GM21717 (cell line): ENCODE data around the gene TMTC4.
"Not testable (repeated sequence)": the region's sequence is repeated elsewhere in the genome, so short reads cannot be mapped to it uniquely, and the experiment has no call there.

Experiments
- ATAC-seq: cut with Tn5 transposase; IDR thresholded peaks from one replicate; pipeline ENCODE4 v1.9.1; 2021; ENCODE audit warnings: mild to moderate bottlenecking, moderate library complexity; ENCODE audit not compliant: unreplicated experiment

The TMTC4 gene

DNA sequence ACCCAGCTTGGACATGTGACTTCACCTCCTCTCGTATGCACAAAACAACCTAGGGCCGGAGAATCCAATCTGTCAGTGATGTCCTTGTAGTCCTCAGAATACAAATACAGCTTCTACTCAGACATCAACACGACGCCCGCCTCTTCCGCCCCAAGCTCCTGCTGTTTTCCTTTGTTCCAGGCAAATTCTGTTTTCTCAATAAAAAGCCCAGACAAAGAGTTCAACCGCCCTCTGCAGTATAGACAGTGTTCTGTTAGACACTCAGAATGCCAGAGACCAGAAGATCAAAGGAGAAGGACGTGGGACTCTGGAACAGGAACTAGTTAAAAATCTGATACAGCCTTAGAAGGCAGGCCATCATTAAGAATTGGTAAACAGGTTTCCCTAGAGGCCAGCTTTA lies 44.0 kb downstream of the TMTC4 start:
- ATAC-seq = no peak

DNA sequence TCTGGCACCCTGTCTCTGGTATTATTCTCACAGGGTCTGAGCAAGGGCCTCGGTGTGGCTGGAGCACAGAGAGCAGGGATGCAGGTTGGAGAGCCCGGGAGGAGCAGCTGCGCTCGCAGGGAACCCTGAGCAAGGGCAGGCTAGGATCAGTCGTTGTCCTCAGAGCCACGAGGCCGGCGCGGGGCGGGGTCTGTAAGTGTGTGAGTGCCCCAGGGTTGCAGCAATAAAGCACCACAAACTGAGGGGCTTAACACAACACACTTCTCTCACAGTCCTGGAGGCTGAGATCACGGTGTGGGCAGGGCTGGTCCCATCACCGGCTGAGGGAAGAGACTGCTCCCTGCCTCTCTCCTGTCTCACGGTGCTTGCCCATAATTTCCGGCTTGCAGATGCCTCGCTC lies 47.5 kb downstream of the TMTC4 start:
- no peak for ATAC-seq

DNA sequence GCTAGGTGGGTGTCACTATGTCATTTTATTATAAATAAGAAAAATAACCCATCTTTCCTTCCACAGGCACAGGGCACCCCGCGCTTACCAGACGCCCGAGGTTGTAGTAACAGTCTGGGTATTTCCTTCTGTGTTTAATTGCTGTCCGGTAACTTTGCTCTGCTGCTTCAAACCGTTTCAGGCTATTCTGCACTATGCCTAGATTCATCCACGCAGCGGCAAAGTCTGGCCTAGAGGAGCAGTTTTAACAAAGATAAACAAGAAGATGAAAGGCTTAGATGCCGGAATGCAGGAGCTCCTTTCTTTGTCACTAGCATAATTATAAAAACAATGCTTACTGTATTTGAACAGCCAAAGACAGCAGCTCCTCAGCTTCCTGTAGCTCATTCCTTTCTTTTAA lies 49.1 kb downstream of the TMTC4 start:
- ATAC-seq = no peak

DNA sequence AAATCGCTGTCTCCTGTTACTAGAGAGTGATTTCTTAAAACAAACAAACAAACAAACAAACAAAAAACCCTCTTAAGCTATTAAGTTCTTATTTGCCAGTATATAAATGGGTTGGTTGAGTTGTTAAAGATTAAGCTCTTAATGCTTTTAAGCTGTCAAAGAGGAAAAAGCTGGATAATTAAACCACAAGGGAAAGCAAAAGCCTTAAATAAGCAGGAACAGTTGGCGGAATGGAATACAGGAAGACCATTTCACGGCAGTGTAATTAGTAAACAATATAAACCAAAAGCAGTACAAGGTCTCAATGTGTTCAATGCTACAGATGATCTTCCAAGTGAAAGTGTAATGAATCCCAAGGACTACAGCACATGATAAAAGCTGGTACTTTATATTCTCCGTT lies 53.8 kb downstream of the TMTC4 start:
- ATAC-seq = no peak

DNA sequence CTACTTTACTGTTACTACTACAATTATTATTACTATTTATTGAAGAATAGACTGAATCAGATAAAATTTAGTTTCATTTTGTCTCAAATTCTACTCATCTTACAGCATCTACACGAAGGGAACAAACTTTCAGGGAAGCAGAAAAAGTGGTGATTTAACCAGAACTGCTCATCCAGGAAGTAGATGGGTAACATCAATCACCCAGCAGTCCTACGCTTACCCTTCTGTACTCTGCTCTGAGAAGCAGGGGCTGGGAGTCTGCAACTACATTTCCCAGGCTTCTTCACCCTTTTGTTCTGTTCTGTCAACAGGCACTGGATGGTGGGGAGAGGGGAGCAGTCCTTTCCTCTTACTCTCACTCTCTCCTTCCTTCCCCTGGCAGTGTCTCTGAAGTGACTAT lies 54.7 kb downstream of the TMTC4 start:
- ATAC-seq = no peak

DNA sequence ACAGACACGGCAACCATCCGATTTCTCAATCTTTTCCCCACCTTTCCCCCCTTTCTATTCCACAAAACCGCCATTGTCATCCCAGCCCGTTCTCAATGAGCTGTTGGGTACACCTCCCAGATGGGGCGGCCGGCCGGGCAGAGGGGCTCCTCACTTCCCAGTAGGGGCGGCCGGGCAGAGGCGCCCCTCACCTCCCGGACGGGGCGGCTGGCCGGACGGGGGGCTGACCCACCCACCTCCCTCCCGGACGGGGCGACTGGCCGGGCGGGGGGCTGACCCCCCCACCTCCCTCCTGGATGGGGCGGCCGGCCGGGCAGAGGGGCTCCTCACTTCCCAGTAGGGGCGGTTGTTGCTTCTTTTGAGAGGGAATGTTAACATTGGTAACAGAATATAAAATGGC lies 55.7 kb downstream of the TMTC4 start:
- not testable (repeated sequence) for ATAC-seq

DNA sequence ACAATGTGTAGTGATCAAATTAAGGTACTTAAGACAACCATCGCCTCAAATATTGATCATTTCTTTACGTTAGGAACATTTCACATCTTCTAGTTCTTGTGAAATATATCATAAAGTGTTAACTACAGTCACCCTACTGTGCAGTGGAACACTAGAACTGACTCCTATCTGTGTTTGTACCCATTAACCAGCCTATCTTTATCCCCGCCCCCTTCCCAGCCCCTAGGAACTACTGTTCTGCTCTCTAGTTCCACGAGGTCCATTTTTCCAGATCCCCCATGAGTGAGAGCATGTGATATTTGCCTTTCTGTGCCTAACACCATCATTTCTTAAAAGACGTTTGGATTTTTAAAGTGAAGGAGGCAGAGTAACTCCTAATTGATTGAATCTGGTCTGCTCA lies 61.6 kb downstream of the TMTC4 start:
- no peak for ATAC-seq

DNA sequence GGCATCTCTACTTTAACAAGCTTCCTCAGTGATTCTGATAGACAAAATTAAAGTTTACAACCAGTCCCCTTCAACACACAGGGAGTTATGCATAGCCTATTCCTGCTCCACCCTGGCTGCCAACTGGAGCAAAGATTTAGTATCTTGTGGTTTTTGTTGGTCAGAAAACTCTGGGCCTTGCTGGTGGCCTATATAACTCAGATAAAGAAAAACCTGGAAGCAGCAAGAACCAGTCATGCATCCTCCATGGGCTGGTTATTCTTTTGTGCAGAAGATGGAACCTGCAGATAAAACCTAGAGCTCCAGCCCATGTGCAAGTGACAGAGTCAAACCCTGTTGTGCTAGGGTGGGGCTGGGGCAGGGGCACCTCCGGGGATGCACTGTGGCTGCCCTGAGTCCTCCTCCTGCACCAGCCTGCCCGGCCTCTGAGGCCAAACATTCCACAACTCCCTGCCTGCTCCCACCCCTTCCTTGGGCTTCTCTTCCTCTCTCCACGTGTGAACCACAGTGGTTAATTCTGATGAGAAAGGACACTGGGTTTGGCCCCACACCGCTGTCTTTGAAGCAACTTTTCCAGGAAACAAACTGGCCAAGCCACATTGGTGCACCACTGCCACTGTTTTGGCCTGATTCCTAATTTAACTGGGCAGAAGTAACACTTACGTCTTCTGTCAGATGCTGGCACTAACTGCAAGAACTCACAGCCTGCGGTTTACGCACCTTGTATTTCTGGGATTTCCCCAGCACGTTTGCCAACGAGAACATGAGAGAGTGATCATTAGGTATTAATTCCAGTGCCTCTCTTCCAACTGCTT lies 62.7 kb downstream of the TMTC4 start:
- ATAC-seq = no peak

DNA sequence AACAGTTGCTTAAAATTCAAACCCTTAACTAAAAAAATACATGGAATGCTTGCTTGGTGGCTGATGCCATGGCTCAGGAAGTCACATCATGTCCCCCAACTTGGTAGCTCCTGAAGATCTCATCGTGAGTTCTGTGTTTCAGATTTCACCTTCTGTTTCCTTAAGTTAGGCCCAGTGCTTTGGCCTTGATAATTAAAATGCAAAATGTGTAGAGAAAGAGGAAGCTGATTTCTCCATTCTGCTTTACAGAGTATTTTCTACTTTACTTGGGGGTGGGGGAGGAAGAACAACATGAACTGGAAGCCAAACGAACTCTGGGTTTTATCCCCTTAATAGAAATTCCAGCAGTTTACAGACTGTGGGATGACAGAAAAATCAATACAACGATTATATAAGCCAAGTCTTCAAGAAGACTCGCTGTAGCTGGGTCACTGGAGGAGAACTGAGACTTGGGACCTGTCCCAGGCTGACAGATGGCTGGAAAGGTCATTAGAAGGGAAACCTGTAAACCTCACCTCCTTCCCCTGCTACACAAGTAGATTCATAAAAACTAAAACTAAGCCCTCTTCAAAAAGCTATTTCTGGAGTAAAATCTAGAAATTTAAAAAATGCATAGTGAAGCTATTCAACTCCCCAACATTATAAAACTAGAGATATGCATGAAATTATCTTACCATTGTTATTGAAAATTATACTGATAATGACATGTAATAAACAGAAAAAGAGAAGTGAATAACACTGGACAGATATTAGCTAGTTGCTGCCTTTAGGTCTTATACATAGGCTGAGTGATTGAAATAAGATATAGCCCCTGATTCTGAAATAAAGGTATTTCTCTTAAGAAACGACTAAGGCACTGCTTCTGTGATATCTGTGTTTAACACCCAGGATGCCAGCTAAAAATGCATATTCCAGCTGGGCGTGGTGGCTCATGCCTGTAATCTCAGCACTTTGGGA lies 63.9 kb downstream of the TMTC4 start:
- peak; percentile 49 for ATAC-seq

DNA sequence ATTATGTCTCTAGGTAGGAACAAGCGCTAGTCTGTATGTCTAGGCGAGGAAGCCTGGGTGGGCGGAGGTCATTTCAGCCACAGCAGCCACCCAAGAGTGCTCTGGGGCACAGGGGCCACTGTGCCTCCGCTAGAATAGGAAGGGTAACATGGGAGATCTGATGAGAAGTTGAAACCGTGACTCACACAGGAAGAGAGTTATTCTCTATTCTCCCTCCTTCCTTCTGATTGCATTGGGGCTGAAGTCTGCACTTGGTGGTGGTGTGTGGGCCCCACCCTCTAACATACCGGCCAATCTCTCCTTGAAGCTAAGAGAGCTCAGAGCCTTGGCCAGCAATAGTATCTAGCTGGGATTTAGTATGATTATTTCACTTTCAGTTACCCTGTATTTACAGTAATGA lies 65.7 kb downstream of the TMTC4 start:
- ATAC-seq = peak; percentile 81

DNA sequence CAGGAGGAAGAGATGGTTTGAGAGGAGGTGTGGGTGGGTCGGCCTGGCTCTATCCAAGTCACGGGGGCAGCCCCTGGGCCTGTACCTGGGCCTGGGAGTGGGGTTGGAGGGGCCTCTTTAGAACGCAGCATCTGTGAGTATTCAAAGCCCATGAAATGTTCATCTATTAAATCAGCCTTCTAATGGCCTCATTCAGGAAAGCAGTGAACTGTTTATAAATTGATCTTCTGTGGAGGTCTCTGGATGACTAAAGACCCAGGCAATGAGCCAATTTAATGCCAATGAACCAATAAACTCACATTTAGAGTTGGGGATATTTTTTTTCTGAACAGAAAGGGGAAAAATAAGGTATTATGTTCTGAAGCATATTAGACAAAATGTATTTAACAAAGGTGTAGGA lies 66.1 kb downstream of the TMTC4 start:
- no peak for ATAC-seq

DNA sequence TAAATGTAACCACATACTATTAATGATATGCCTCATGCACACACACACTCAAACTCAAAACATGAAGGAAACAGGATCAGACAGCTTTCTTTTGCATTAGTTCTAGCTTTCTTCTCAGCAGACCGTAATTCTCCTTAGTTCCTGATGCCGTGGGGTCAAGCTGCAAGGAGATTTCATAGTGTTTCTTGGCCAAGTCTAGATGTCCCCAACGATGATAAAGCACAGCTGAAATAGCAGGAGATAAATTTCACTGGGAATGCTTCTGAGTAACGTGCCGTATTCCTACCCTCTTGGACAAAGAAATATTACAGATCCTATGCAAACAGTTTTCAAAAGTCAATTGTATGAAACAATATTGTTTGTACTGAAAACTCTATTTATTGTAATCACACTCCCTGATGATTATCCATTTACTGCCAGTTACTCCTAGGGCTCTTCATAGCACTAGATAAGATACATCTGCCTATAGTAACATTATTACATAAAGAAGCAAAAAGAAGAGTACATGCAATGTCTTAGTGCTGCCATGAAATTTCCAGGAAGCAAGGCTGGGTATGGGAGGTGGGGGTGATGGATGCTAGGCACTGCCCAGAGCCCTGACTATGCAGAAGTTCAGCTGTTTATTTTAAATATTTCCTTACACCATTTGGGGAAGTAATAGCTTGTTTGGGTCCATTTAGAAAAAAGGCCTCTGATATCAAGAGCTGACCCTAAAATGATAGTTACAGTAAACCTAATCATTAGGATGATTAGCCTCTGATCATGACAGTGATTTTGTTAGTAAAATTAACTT lies 69.5 kb downstream of the TMTC4 start:
- no peak for ATAC-seq

DNA sequence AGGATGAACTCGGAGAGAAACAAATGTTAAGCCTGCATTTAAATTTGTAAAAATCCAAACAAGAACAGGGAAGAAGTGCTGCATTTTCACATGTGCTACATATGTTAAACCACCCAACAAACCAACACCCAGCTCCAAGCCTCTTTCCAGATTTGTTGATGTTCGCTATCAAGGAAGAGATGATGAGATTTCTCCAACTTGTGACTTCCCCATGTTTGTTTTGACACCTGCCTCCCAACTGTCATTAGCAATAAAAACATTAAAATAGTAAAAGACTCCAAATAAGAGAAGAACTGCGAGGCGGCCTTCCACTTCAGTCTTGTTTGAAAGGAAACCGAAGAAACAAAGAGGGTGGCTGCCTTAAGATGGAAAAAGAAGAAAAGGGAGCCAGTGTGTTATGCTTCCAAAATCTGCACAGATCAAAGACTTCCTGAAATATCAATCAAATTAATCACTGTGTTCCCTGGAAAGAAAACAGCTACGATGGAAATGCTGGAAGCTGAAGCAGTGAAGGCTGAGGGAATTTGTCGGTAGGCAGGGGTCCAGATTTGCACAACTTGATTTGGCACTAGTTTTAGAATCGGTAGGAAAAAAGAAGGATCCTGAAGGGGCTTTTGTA lies 72.0 kb downstream of the TMTC4 start:
- ATAC-seq = no peak

DNA sequence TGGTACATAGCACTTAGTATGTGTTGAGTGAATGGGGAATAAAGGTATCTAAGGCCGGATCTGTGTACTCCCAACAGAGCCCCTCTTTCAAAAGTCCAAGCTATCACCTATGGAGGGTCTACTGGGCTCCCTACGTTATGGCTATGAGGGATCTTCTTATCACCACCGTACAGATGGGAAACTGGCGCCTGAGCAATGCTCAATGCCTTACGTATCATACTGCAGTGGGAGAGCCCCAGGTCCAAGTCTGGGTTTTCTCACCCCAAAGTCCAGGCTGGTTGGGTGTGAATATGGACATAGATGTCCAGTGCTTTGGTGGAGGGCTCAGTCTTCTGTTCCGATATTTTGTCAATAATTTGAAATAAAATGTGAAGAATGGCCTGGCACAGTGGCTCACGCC lies 72.9 kb downstream of the TMTC4 start:
- no peak for ATAC-seq

DNA sequence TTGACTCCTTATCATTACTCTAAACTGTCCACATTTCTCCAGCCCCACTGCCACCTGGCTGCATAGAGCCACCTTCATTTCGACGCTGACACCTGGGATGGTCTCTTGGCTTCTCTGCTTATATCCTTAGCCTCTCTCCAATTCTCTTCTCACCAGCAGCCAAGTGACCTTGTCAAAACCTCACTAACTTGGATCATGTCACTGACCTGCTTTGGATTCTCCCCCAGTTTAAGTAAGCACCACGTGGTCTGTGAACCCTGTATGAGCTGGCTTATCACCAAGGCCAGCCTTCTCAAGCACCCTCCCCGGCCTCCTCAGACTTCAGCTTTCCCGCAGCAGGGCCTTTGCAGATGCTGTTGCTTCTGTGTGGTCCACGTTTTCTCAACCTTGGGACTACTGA lies 73.7 kb downstream of the TMTC4 start:
- ATAC-seq = no peak

DNA sequence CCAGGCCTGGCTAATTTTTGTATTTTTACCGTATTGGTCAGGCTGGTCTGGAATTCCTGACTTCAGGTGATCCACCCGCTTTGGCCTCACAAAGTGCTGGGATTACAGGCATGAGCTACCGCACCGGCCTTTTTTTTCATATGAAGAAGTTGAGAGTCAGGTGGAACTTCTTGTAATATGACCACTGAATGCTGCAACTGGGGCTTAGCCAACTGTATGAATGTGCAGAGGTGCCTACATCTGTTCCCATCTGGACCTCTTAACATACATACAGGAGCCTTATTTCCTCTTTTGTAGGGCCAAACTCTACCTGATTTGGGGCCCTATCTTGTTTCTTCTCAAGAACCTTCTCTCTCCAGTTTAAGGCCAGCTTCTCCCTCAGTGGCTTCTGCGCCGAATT lies 74.1 kb downstream of the TMTC4 start:
- ATAC-seq = no peak

DNA sequence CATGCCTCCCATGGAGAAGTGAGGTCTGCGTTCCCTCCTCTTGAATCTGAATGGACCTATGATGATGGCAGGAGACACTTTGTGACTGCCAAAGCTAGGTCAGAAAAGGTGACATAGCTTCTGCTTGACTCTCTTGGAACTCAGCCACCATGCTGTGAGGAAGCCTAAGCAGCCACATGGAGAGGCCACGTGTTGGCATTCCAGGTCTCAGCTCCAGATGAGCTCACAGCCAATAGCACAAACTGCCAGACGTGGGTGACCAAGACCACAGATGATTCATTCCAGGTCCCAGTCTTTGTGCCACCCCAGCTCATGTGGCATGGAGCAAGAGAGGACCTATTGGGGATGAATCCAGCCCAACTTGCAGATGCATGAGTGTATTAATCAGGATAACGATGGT lies 77.3 kb downstream of the TMTC4 start:
- no peak for ATAC-seq

DNA sequence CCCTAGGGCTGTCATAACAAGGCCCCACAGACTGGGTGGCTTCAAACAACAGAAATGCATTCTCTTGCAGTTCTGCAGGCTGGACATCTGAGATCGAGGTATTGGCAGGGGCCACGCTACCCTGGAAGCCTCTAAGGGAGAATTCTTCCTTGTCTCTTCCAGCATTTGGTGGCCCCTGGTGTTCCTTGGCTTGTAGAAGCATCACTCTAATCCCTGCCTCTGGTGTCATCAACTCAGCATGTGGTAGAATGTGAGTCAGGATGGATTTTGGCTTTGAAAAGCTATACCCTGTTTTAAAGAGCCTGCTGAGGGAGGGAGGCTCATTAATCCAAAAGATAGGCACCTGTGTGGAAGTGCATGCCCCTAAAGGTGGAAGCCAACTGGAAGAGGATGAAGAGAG lies 78.1 kb downstream of the TMTC4 start:
- ATAC-seq = no peak

DNA sequence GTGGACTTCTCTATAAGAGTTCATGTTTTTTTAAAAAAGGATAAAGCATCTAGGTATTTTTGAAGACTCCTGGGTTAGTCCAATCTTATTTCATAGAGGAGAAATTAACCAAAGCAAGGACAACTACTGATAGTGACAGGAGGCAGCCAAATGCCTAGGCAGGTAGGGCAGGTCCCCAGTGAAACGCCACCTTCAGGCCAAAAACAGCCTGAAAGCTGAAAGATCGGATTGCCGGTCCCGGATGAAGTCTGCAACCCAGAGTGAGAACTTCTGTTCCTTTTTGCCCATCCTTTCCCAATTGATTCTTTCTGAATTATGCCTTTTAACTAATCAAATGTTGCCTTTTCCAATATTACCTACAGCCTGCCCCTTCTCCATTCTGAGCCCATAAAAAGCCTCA lies 79.9 kb downstream of the TMTC4 start:
- no peak for ATAC-seq

DNA sequence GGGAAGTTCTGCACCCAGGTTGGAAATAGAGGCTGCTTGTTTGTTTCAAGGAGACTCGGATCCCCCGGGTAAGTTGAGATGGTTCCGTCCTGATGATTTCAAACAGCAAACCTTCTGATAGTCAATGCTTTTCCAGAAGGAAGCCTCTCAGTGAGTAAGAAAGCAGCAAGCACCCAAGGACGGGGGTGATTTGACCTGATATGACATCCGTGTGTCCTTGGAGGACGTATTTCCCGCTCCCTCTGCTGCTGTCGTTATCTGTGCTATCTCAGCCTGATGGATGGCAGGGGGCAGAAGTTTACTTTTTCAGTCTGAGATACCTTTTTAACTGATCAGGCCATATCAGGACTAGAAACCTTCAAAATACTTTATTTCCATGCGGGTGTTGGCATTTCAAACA lies 80.3 kb downstream of the TMTC4 start:
- ATAC-seq = no peak

DNA sequence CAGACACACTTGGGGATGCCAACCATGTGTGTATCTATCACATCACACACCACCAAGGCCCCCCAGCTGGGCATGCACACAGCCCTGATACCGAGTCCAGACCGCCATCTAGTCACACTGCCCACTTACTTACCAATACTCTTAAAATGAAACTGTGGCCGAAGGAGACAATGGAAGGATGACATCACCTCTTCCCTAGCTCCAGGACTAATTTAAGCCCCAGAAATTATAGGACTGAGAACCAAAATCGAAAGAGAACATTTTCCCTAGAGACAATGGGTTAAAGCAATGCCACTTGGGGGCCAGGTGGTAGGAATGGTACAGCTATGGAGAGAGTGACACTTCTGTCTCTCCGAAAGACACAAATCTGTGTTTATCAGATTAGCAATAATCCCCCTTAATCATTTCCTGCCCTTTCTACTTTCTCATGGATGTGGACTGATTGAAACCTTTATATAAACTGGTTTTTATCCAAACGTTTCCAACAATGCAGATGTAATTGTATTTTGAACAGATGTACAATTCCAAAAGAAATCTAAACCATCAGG lies 85.3 kb downstream of the TMTC4 start:
- ATAC-seq = no peak
